ENCODE results near the gene HS6ST3.

The HS6ST3 gene

DNA sequence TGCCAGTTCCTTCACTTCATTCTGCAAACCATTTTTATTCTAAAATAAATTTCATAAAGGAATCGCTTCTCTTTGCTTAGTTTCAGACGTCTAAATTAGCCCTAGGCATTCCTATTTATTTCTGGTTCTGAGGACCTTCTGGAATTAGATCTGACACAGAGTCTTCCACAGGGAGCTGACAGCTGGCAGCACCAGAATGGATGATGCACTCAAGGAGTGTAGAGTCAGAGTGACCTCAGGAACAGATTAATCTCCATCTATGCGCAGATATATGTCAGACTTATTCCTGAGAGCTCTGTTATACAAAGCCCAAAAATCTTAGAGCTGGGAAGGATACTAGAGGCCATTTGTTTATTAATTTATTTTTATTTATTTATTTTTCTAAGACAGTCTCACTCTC, 450.8 kb downstream of the HS6ST3 start:
- no peak for DNase-seq (ENCODE audit: low spot score)

DNA sequence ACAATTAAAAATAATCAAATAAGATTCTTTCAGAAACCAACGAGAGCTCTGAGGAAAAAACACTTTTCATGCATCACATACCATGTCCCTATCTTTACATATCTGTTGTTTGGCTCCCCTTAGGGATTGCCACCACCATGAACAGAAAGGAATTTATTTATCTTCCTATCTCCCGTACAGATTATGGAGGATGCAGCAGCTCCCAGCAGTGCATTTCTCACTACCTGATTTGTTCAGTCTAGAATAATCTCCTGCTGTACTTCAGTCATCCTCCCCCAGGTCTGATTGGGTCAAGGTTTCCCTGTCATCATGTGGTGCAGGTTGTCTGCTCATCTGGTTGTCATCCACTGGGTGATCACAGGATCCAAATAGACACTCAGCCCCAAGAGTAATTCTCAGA, 453.1 kb downstream of the HS6ST3 start:
- no peak for DNase-seq (ENCODE audit: low spot score)

DNA sequence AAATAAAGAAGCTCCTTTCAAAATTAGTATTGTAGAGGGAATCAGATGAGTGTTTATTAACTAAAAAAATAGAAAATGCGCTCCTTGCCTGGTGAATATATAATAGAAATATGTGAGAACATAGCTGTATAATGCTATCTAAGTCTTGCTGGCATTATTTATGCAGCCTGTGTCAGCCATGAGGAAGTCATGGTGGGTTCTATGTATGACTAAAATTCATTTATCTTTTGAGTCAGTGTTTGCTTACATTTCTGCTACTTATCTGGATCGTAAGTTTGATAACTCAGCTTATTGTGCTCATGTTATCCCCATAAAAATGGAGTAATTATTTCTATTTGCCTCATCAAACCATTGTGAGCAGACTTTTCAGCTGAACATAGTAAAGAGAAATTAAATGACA, 455.1 kb downstream of the HS6ST3 start:
- DNase-seq (ENCODE audit: low spot score): no peak

DNA sequence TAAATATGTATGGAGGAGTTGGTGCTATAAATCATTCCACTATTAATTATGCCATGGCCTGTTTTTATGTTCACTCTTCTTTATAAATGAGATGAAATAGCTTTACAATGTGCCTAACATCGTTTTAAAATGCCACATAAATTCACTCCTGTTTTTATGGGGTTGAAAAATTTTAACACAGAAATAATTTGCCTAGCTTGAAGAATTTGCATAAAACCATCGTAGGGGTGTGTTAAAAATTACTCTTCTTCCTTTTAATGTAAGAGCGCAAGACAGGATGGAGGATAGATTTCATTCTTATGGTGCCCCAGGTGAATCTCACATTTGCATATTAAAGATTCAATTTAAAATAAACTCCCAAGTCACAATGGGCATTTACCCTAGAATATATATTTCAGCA, 456.6 kb downstream of the HS6ST3 start:
- no peak for DNase-seq (ENCODE audit: low spot score)

DNA sequence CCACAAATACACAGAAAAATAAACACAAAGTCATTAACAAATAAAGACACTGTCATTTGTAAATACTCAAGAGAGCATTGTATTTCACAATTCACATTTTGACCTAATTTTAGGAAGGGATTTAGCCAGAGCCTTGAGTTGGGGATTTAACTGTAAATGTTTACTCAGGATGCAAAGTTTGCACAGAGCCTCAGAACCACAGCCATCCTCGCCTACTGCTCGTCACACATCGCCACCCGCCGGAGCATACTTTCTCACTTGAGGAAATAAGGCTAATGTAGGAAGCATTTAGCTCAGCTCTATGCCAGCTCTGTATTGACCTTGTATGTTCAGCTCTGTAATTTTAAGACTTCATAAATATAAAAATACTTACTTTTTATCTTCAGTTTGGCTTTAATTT, 461.6 kb downstream of the HS6ST3 start:
- DNase-seq (ENCODE audit: low spot score): no peak

DNA sequence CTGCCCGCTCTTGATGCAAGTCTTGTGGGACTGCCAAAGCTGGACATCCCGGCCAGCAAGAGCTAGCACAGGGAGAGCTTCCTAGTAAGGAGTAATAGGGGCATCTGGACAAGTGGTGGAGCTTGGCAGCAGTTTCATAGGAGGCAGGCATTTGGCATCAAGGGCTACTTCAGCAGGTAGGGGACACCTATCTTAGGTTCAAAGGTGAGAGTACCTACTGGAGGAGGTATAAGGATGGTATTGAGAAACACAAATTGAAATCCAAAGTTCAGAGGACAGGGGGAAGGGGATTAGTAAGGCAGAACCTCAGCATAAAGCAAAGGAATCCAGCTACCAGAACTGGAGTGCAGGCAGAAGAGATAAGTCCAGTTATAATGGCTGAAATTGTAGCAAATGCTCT, 462.7 kb downstream of the HS6ST3 start:
- DNase-seq (ENCODE audit: low spot score): no peak

DNA sequence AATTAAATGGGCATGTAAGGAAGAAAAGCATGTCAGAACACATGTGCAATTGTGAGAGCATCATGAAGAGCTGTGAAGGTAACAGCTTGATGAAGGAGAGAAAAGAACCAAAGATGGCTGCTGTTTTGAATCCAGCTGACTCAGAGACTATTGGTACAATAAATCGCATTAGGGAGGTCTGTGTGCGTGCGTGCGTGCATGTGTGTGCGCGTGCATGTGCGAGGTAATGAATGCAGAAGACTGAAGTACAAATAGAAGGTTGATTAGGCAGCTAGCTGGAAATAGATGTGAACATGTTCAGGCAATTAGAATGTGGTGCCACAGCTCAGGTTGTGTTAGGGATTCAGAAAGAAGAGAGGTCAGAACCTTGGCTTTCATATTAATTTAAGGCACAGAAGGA, 463.9 kb downstream of the HS6ST3 start:
- no peak for DNase-seq (ENCODE audit: low spot score)

DNA sequence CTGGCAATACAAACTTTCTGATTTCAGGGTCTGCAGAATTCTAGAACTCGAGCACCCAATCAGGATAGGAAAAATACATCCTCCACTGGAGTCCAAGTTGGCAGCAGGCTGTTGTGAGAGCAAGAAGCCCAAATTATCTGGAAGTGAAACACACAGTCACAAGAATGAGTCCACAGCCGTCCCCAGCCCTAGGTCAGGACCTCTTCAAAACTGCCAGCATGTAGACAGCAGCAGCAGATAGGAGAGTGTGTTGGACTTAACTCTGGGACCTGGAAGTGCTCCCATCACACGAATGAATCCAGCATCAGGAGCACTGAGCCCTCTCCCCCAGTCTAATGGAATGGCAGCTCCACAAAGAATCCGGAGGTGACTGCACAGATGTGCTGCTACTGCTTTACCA, 483.7 kb downstream of the HS6ST3 start:
- DNase-seq (ENCODE audit: low spot score): no peak

DNA sequence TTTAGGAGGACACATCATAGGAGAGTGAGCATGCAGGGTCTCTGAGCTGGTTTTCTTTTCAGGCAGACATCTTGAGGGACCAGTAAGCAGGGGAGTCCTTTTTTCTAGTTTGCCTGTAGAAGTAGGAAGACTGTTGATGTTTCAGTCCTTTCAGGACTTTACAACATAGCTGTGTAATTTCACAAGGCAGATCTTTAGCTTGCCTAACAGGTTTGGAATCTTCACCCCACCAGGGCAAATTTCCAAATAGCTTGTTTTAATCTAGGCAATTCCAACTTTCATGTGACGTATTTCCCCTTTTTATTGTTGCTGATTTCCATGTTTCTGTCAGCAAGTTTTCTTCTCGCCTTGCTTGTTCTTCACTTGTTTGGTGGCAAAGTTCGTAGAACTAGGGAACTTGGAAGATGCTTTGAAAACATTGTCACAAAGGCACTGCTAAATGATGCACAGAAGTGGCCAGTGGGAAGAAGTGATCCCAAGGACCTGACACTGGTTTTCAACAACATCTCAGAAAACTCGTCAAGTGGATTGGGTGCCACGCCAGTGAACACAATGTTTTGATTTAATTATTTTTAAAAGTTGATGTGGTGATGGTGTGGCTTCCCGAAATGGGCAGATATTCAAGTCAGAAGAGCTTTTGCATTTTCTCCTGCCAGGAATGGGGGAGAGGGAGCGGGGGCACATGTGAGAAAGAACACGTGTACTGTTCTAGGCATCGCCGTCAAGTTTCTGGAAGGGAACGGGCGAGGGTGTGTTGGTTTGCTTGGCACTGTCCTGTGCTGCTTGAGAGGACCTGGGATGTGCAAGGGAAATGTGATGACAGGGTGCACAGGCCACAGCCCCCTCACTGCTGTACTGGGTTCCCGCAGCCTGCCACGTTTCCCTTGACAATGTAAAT, 485.8 kb downstream of the HS6ST3 start:
- peak; percentile 24 for DNase-seq (ENCODE audit: low spot score)

DNA sequence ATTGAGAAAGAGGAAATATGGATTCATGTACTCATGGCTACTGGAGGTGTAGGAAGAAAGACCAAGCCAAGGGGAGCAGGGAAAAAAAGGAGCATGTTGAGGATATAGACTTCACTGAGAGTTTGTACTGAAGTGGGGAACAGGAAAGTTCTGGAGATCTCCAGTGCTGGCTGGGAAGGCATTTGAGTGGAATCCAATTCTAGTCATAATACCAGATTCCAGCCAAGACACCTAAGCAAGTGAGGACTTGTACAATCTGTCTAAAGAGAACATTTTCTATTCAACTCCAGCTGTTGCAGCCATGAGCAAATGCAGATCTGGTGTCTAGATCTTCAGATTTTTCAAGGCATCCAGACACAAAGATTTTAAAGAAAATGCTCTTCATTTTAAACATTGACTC, 491.8 kb downstream of the HS6ST3 start:
- DNase-seq (ENCODE audit: low spot score): no peak

DNA sequence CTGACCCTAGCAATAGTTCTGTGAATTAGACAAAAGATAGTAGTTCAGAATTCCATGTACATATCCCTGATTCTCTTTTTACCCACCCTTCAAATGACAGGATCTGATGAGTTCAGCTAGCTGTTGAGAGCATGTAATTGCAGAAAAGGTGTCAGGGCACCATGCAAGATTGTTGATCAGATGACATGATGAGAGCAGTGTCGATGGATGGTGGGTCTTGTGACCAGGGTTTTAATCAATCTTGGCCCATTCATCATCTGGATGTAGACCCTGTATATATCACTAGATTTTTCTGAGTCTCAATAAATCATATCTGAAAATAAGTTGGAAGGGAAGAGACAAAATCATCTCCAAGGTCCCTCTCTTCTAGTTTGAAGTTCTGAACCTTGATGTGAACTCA, 525.3 kb downstream of the HS6ST3 start:
- DNase-seq (ENCODE audit: low spot score): no peak

DNA sequence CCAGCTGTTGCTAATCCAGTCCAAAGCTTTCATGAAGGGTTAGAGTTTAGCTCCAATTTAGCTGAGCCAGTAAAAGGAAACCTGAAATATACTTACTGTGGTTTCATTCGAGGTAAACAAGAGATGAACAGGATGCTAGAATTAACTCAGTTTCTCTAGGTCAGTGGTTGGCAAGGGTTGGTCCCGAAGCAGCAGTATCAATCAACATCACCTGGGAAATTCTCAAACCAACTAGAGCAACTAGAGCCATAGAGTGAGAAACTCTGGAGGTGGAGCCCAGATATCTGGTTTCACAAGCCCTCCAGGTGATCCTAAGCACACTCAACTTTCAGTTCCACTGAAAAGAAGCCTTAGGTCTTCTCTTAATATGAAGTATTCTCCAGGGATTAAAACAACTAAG, 527.6 kb downstream of the HS6ST3 start:
- no peak for DNase-seq (ENCODE audit: low spot score)

DNA sequence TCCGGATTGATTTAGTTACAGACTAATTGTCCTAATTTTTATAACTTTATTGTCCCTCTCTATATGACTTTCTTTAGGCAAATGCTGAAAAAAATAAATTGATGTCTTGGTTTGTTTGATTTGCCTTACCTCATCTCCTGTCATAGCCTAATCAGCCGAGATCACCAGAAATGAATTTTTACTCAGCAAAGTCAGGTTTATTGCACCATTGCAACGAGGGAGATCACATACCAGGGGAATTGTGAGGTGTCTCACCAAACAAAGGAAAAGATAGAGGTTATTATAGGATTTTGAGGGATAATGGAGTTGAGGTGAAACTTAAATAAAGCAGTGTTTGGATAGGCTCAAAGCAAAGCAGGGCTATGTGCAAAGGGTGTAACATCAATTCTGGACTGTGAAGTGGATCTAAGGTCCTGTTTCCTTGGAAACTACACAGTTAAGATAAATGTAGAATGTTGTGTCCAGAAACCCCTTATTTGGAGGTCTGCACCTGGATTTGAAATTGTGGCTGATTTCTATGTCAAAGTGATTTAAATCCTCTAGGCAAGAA, 531.8 kb downstream of the HS6ST3 start:
- no peak for DNase-seq (ENCODE audit: low spot score)

DNA sequence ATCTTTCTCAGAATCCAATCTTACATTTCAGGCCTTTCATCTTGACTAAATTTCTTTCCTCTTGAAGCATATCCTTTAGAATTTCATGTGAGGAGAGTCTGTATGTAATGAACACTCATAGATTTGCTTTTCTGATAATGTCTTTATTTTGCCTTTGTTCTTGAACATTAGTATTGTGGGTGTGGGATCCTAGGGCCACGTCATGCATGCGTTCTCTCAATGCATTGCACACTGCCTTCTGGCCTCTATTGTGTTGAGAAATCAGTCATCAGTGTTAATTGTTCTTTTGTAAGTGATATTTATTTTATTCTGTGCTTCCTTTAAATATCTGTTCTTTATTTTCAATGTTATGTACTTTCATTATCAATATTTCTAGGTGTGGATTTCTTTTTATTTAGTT, 539.4 kb downstream of the HS6ST3 start:
- DNase-seq (ENCODE audit: low spot score): no peak

DNA sequence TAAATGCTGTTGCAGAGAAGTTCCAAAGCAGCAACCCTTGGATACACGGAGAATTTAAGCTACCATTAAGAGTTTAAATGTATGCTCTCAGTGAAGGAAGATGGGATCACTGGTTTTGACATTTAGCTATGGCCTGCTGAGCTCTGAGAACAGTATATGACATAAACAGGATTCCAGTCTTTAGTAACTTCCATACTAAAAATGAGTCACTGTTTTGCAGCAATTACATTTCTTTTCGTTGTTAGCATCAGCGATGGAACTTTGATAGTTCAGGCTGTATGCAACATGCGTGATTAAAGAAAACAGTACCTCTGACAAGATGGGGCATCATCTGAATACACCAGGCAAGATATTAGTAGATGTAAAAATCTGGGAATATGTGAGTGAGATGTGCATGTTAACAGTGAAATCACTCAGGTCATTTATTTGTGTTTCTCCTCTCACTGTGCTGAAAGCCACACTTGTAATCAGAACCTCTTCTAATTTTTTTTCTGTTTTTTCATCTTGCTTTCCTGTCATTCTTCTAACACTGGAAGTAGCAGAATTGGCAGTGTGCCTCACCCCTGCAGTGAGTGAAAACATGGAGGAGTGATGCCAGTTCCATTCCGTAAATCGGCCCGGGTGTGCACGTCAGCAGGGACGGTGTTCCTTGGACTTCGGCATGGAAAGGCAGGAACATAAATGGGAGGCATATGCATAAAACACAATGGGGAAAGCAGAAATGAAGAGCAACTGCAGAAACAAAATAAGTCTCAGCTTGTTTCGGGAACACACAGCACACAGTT, 542.8 kb downstream of the HS6ST3 start:
- DNase-seq (ENCODE audit: low spot score): peak; percentile 12

DNA sequence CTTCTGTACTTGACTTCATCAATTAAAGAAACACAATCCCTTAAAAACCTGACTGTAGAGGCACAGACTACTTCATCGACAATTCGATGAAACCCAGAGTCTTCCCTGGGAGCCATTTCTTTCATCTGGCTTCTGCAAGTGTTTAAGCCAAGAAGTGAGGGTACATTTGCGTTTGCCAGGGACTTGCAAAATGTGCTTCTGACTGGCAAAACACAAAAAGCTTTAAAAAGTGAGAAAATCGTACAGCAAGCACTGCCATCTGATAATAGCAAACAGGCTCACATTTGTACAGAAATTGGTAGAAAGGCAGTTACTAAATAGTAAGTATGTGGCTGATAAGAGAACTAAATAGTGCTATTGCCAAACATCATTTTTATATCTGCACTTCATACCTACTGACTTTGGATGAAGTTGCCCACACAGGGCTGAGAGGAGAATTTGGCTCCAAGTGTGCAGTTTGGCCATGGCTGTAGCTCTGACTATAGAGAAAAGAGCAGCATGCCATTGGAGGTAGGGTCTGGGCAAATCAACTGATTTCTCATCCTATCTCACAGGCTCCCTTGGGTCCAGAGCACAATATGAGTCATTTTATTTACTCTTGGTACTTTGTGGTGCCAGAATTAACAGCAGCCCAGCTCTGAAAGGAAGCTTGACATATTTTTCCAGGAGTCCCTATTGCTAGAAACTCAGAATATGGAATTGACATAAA, 546.2 kb downstream of the HS6ST3 start:
- DNase-seq (ENCODE audit: low spot score): peak; percentile 26

DNA sequence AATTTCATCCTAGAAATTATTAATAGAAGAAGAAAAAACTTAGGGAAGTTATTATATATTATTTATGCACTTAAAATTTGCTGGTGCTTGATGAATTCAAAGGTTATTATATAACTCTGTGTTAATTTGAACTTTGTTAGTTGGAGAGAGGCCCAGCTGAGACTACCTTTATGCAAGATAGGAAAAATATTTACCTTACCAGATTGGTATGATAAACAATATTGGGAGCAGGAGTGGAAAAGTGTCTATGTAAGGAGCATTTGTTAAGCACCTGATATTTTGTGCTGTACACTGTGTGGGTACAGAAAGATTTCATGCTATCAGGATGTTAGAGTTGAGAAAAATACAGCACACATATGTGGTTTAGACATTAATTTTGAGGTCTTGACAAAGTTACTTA, 547.1 kb downstream of the HS6ST3 start:
- no peak for DNase-seq (ENCODE audit: low spot score)

DNA sequence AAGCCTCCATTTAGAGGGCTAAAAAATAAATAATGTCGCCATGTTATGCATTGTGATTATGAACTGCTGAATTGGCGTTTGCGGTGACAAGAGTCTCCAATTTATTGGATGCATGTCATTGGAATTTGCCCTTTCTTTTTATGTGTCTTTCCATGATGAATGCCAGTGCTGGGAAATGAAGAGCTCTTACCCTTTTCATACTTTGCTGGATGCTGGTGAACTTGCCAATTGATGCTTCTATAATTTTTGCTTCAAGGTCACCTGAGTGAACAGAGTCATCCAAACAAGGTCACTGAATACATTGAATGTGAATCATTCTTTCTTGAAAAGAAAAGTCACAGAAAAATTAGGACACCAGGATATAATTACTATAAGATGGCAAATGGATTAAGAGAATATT, 556.2 kb downstream of the HS6ST3 start:
- no peak for DNase-seq (ENCODE audit: low spot score)

DNA sequence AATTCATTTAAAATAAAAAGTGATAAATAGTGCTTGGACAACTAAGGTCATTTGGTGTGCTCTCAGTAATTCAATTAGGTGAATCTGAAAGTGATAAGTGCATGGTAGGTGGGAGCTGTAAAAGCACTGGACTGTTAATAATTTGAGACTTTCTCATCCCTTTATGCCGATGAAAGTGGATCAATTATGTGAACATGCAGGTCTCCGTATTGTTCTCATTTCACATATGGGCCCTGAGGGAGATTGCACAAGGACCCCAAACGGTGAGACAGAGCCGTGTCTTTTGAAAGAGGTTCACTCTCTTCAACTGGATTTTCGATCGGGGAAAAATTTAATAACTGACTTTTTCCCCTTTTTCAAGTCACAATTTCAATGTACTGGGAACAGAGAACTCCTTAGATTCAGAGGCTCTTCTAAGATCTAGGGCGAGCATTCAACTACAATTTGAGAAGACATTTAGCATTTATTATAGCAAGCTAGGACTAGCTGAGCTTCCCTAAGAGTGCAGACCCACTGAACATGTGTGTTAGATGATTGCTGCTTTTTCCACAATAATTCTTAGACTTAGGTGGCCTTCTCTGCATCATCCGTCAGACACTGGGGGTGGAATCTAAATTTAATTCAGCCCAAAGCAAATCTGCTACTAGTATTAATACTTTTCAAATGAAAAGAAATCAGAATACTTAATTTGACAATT, 556.8 kb downstream of the HS6ST3 start:
- peak; percentile 9 for DNase-seq (ENCODE audit: low spot score)

DNA sequence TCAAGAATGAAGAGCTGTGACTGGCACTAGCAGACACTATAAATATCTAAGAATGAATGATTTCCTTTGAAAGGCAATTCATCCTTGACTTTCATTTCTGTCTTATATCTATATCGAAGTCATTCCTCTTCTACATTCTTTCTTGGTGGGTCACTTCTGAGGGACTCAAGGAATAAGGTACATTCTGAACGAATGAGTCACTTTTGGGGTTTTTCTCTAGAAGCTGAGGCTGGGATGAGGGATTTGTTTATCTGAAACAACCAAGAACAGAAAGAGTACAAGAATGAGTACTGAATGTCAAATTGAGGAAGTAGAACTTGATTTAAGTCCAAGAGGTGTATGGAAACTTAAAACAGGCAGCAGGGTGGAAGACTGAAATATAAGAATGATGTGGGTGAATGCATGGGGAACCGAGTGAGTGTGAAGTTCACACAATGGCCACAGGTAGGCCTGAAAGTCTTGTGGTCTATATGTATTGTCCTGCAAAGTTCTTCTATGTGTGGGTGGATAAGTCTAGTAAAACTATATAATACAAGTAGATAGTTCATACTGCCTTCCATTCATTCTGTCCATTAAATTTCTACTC, 560.5 kb downstream of the HS6ST3 start:
- no peak for DNase-seq (ENCODE audit: low spot score)

DNA sequence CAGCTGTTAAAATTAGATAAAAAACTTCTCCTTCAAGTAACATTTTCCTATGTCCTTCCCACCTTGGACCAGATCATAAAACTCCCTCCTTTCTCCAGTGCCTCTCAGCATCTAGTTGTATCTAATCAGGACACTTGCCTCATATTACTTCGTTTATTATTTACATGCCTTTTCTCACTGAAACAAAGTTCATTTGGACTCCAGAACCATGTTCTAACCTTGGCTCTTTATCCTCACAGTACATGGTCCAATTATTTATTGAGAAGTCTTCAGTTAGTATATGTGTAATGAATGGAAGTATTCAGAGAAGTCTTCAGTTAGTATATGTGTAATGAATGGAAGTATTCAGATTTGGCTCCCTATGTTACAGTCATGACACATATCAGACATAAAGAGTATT, 561.7 kb downstream of the HS6ST3 start:
- no peak for DNase-seq (ENCODE audit: low spot score)

Measured in Ammon's horn (tissue), 1 donor.